ENCODE measurements around the gene CD3G.

CD3G gene

DNA sequence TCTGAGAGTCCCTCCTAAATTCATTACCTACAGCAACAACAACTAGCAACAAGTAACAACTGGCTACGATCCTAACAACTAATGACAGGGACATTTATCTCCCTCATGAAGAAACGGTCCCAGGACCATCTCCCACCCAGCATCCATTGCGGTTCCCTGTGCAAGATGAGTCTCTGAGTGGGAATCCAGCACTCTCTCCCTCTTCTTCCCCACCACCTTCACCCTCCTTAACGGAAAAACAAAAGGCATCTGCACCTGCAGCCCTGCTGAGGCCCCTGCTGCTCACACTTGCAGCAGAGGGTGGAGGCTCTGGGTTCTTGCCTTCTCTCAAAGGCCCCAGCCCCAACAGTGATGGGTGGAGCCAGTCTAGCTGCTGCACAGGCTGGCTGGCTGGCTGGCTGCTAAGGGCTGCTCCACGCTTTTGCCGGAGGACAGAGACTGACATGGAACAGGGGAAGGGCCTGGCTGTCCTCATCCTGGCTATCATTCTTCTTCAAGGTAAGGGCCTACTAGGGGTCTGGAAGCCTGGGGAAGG lies at the start of gene CD3G:
CD3G (plus strand) TSS at position 364 of the 535 bp plus-strand sequence; CDS start at position 444, 80 bp downstream.
- H3K4me3 ChIP-seq (ENCODE audit: control insufficient read depth, low read depth, low read length) = no peak within 1 kb of the TSS
- TF ChIP-seq, protein P1, sequence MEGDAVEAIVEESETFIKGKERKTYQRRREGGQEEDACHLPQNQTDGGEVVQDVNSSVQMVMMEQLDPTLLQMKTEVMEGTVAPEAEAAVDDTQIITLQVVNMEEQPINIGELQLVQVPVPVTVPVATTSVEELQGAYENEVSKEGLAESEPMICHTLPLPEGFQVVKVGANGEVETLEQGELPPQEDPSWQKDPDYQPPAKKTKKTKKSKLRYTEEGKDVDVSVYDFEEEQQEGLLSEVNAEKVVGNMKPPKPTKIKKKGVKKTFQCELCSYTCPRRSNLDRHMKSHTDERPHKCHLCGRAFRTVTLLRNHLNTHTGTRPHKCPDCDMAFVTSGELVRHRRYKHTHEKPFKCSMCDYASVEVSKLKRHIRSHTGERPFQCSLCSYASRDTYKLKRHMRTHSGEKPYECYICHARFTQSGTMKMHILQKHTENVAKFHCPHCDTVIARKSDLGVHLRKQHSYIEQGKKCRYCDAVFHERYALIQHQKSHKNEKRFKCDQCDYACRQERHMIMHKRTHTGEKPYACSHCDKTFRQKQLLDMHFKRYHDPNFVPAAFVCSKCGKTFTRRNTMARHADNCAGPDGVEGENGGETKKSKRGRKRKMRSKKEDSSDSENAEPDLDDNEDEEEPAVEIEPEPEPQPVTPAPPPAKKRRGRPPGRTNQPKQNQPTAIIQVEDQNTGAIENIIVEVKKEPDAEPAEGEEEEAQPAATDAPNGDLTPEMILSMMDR (IDR thresholded peaks at IDR 0.05; ENCODE audit: control insufficient read depth, insufficient read depth, low read depth, low read length, missing control alignments) = no peak
- DNase-seq (ENCODE audit: low read depth) = no peak

DNA sequence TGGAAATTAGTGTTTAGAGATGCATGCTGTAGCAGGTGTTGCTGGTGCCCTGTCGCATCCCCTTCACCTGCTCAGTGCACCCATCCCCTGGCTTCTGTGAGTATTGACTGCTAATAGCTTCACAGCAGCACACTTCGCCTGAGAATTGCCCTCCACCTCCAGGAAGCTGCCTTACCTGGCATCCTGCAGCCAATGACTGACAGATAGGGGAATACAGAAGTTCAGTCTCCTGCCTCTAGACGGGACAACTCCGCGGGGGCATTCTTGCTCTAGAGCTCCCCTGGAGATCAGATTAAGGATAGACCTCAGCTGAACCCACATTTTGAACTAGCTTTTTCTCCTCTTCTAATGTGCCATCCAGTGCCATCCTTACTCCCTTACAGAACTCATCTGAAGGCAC lies 48.9 kb upstream of the CD3G start:
- no peak overlapping the region for H3K4me3 ChIP-seq (ENCODE audit: control insufficient read depth, low read depth, low read length)
- TF ChIP-seq, protein P1 (IDR thresholded peaks at IDR 0.05; ENCODE audit: control insufficient read depth, insufficient read depth, low read depth, low read length, missing control alignments) = no peak
- no peak for DNase-seq (ENCODE audit: low read depth)

DNA sequence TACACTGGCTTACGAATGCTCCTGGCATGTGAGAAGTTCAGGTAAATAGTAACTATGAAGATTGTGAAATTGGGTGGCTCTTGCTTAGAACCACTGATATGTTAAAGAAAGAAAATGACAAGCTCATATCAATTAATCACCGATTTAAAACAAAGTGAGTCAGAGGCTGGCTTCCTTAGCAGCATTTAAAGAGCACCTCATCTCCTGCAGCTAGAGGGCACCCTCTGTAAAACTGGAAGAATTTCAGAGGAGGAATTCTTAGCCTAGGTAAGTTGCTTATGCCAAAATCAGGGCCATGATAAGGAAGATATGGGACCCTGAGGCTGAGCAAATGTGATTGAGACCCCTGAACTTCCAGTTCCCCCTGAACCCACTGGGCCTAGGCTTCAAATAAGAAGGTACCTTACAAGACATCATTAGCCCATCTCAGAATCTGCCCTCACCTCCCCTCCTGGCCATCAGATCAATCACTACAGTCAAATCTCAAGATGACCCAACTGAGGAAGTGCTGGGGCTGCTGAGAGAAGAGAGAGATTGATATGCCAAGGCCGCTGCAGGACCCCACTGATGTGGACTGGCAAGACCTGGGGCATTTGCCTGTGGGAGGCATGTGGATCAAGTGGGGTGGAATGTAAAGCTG lies 48.2 kb upstream of the CD3G start:
- H3K4me3 ChIP-seq (ENCODE audit: control insufficient read depth, low read depth, low read length) = no peak overlapping the region
- TF ChIP-seq, protein P1 (IDR thresholded peaks at IDR 0.05; ENCODE audit: control insufficient read depth, insufficient read depth, low read depth, low read length, missing control alignments) = peak; percentile 51
- no peak for DNase-seq (ENCODE audit: low read depth)

DNA sequence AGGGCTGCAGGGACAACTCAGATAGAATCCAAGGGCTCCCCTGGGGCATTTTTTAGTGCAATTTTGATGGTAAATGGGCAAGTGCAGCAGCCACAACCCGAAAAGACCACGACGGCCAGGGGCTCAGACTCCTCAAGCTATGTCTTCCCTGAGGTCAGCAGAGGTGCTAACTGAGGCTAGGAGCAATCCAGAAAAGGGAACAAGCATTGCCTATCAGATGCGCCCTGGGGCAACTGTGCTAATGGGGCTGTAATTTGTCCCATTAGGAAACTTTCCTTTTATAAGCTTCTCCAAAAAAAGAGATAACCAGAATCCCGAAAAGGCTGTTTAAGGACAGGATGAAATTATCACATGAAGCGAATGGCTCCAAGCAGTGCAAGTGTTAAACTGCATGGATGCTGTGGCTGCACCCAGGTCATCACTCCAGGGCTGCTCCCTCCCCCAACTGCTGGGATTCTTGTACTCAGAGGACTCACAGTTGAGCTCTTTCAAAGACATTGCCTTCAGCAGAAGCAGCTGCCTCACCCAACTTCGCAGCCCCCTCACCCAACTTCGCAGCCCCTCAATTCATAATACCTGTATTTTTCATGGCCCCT lies 42.4 kb upstream of the CD3G start:
- H3K4me3 ChIP-seq (ENCODE audit: control insufficient read depth, low read depth, low read length) = no peak overlapping the region
- no peak for DNase-seq (ENCODE audit: low read depth)
- TF ChIP-seq, protein P1 (IDR thresholded peaks at IDR 0.05; ENCODE audit: control insufficient read depth, insufficient read depth, low read depth, low read length, missing control alignments) = no peak

DNA sequence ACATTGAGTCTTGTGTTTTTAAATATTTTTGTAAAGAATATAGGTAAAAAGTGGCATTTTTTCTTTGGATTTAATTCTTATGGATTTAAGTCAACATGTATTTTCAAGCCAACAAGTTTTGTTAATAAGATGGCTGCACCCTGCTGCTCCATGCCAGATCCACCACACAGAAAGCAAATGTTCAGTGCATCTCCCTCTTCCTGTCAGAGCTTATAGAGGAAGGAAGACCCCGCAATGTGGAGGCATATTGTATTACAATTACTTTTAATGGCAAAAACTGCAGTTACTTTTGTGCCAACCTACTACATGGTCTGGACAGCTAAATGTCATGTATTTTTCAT lies 39.9 kb upstream of the CD3G start:
- DNase-seq (ENCODE audit: low read depth) = no peak
- TF ChIP-seq, protein P1 (IDR thresholded peaks at IDR 0.05; ENCODE audit: control insufficient read depth, insufficient read depth, low read depth, low read length, missing control alignments) = no peak
- H3K4me3 ChIP-seq (ENCODE audit: control insufficient read depth, low read depth, low read length) = no peak overlapping the region

DNA sequence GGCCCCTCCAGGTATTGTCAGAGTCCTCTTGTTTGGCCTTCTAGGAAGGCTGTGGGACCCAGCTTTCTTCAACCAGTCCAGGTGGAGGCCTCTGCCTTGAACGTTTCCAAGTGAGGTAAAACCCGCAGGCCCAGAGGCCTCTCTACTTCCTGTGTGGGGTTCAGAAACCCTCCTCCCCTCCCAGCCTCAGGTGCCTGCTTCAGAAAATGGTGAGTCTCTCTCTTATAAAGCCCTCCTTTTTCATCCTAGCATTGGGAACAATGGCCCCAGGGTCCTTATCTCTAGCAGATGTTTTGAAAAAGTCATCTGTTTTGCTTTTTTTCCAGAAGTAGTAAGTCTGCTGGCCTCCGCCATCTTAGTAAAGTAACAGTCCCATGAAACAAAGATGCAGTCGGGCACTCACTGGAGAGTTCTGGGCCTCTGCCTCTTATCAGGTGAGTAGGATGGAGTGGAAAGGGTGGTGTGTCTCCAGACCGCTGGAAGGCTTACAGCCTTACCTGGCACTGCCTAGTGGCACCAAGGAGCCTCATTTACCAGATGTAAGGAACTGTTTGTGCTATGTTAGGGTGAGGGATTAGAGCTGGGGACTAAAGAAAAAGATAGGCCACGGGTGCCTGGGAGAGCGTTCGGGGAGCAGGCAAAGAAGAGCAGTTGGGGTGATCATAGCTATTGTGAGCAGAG lies 39.4 kb upstream of the CD3G start, which contains the start of gene CD3E:
CD3E (plus strand) TSS at position 163 of the 681 bp plus-strand sequence; CDS start at position 386, 223 bp downstream.
- no peak for DNase-seq (ENCODE audit: low read depth)
- TF ChIP-seq, protein P1 (IDR thresholded peaks at IDR 0.05; ENCODE audit: control insufficient read depth, insufficient read depth, low read depth, low read length, missing control alignments) = no peak
- no peak within 1 kb of the TSS for H3K4me3 ChIP-seq (ENCODE audit: control insufficient read depth, low read depth, low read length)
